Measurements from ENCODE around the gene RUNDC1.

Gene RUNDC1

GRCh38 chr17:43020030-43020621, 39.8 kb downstream of the RUNDC1 start:
- peak; percentile 32 for DNase-seq

GRCh38 chr17:43020789-43021740, 40.7 kb downstream of the RUNDC1 start:
- DNase-seq = peak; percentile 62

GRCh38 chr17:43021741-43022512, 41.6 kb downstream of the RUNDC1 start, which contains the start of gene VAT1:
TSS of gene VAT1 (minus strand) at chr17:43022385. CDS start at chr17:43022322, 63 bp downstream.
- DNase-seq = peak; percentile 68

DNA sequence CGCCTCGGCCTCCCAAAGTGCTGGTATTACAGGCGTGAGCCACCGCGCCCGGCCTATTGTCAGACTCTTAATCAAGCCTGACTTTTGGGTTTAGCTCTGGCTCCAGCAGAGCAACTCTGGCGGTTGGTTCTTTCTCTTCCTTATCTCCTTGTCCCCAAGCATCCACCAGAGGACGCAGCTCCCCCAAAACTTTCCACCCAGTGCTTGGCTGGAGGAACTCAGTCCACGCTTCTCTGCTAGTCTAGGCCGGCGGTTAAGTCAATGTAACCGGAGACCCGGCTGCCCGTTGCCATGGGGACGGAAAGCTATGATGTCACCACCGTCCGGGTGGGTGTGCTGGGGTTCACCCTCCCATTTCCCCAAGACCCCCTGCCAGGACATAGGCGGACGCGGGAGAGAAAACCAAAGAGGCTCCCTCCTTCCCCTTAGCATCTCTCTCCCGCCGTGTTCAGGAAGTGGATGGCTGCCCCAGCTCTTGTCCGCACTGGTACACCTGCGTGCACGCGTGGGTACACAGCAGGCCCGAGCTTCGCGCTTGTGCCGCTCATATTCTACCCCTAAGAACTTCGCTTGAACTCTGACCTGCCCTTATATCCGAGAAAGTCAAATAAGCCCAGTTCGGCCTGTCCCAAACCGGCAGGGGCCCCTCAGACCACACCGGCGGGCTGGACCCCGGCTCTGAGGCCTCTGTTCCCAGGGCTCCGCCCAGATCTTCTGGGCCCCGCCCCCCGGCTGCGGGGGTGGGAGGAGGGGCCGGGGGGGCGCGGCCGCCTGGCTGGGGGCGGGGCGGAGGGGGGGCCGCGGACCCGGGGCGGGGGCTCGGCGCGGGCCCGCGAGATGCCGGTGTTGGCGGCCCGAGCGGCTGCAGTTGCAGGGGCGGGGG, 44.3 kb downstream of the RUNDC1 start, which contains the start of gene RND2:
Gene RND2, plus strand, starts transcription at position 825 of the 883 bp plus-strand sequence. CDS start 117 bp downstream, outside the sequence.
- peak; percentile 96 for DNase-seq

DNA sequence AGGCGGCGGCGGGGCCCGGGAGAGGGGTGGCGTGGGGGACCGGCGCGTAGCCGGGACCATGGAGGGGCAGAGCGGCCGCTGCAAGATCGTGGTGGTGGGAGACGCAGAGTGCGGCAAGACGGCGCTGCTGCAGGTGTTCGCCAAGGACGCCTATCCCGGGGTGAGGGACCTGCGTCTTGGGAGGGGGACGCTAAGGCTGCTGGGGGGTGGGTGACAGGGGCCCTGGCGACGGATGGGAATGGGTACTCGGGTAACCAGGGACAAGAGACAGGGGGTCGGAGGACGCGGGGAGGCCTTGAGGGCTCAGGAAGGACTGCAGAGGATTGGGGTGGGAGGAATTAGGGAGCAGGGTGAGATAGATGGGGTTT, 44.9 kb downstream of the RUNDC1 start:
- DNase-seq = no peak

GRCh38 chr17:43025766-43026537, 45.6 kb downstream of the RUNDC1 start:
- DNase-seq = no peak

- DNase-seq = no peak
Measured at GRCh38 chr17:43026595-43026994, 46.2 kb downstream of the RUNDC1 start.

DNA sequence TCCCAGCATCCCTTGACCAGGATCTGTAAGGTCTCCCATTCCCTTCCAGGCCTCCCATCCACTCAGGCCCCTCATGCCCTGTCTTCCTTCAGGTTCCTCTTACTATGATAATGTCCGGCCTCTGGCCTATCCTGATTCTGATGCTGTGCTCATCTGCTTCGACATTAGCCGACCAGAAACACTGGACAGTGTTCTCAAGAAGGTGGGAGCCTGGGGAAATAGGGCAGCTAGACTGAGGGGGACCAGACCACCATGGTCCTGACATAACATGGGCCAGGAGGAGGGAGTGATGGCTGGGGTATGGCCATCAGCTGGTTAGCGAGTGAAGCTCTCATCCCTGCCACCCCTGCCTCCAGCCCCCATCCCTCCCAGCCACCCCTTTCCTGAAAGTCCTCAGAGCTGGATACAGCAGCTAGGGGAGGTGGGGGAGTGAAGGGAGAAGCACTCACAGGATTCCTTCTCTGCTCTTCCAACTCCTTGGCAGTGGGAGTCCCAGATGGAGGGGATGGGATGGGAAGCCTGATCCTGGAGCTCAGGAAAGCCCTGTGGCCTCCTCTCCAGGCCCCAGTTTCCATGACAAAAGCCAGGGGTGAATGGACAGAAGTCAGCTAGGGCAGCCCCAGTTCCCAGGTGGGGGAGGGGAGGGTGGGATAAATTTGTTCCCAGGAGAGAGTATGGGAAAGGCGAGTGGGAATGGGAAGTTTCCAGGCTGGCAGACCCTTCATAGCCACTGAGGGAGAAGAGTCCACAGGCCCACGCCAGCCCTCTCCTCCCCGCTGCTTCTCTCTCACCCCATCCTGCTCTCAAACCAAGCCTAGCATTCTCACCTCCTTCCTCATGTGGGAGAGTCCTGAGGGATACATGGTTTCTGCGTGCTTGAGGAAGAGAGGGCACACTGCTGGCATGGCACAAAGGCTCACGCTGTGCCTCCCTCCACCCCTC, 47.0 kb downstream of the RUNDC1 start:
- DNase-seq = no peak

DNA sequence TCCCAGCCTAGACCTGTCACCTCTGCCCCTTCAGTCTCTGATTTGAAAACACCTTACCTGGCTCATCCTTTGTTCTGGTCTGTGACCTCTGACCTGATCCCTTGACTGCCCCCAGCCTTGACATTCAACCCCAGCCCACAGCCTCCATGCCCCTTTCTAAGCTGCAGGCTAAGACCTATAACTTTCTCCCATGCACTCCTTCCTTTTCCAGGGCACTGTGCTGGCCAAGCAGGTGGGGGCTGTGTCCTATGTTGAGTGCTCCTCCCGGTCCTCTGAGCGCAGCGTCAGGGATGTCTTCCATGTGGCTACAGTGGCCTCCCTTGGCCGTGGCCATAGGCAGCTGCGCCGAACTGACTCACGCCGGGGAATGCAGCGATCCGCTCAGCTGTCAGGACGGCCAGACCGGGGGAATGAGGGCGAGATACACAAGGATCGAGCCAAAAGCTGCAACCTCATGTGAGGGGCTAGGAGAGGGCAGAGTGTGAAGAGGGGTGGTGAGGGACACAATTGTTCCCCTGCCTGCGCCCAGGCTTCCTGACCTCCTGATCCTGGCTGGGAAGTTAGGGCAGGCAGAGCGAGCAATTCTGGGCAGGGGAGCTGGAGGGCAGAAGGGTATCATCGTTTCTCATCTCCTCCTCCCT, 48.0 kb downstream of the RUNDC1 start:
- no peak for DNase-seq

- DNase-seq = no peak
Measured at GRCh38 chr17:43030137-43030767, 49.9 kb downstream of the RUNDC1 start.

- DNase-seq = no peak
Measured at GRCh38 chr17:43031666-43032065, 51.3 kb downstream of the RUNDC1 start.

GRCh38 chr17:43033948-43034881, 53.9 kb downstream of the RUNDC1 start:
- DNase-seq = no peak

DNA sequence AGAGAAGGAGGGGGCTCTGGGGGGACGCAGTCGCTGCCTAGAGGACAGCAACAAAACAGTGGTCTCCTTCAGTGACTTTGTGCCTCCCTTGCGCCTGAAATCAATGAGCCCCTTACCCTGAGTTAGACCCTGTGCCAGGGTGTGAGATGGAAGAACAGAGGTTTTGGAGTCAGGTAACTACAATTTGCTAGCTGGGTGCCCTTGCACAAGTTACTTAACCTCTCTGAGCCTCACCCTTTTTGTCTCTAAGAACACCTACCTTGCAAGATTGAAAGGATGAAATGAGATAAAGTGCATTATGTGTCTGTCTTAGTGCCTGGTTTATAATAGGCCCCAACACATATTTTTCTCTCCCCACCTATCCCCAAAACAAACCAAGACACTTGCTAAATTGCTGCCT, 54.5 kb downstream of the RUNDC1 start:
- DNase-seq = no peak

DNA sequence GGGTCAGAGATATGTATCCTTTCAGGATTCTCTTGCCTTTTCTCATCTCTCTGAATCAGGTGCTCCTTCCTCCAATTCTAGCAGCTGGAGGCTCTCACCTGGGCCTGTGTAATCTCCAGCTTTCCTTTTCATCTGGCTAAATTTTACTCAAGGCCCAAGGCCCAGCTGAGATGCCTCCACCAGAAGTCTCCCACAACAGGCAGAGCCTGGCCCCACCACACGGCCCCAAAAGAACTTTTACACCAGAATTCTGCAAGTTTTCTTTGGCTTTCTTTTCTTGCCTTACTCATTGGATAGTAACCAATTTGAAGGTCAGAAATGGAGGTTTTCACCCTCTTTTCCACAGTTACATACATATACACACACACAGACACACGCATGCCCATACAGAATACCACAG, 59.3 kb downstream of the RUNDC1 start:
- no peak for DNase-seq

DNA sequence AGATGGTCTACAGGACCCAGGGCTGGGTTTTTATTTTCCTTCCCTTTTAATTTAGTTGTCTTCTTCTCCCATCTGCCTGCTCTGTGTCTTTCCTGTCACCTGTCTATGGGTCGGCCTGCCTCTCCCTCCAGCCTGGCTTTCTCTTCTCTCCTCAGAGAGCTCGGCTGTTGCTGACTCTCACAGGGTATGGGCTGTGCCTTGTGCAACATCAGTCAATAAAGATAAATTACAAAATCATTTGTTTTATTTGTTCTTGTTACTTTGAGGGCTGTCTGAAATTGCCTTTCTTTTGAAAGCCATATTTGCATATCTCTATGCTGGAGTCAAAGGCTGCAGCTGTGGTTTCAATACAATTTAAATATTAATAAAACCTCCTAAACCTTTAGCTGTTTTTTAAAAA, 60.3 kb downstream of the RUNDC1 start:
- DNase-seq = no peak

DNA sequence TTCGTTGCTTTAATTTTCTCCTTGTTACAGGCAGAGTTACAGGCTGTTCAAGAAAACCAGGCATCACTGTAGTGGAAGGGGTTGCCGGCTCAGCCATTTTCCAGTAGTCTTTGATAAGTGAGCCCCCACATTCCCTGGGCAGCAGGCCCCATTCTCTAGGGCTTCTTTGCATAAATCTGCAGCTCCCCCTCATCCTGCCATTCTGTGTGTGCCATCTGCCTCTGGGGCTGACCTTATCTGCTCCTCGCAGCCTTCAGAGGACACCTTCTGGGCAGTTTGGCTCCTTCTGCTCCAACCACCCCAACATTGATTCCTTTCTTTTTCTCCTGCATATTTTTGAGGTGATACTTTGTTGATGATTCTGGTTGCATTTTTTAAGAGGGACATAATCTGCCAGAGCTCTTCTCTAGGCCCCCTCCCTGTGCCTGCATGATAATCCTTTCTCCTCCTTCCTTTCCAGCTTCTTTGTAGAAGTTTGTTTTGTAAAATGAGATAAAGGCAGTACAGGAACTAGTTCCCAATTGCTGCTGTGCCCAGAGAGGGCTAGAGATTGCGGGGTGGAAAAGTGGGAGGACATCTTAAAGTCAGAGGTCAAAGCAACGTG, 61.8 kb downstream of the RUNDC1 start:
- DNase-seq = no peak

Data from fibroblast of skin of right quadriceps (primary cell).